ENCODE data around the gene HNRNPC. TPM values are rescaled to one million over a fixed set of nuclear protein-coding genes. Genes with fewer than 3 reads are reported as not detected.

Gene HNRNPC
- total and polyA plus RNA-seq, 2 donors (not counting 1 experiment from before 2014, with no cell fraction given), result 543 to 885 TPM

- H3K27ac ChIP-seq (ENCODE audit: insufficient read depth, low read length), result no peak overlapping the region
Observed at GRCh38 chr14:21205026-21205677, 64.1 kb downstream of the HNRNPC start.

DNA sequence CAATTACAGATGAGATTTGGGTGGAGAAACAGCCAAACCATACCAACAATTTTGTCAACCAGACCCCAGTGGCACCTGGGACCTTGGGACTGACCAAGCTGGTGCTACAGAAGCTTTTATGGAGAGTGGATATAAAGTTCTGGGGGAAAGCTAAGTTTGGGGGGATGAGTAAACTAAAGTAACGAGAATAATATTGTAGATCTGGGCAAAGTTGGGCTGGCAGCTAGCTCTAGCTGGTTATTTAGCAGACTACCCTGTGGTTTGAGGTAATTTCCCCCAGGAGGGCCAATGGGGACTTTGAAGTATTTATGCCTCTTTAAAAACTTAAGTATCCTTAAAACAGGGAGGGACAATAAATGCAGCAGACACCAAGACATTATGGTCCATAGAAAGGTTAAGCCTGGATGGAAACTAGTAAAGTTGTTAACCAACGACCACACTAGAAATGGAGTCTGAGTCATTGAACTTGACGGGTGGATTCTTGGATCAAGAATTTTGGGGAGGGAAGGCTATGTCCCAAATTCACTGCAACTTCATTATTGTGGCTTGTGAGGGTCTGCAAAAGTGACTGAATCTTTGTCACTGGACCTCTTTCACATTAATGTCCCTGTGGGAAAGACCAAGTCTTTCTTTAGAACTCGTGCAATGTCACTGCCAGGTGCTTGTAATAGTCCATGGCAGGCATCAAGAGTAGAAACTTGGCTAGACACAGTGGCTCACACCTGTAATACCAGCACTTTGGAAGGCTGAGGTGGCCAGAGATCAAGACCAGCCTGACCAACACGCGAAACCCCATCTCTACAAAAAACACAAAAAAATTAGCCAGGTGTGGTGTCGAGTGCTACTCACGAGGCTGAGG lies 64.8 kb downstream of the HNRNPC start:
- Histone ChIP-seq H3K27me3 (ENCODE audit: control insufficient read depth, insufficient read depth, low read length) (no peaks in the 10 kb centered on the region), H3K79me2 (ENCODE audit: control insufficient read depth, insufficient read depth, low read length) (no peaks in the 10 kb centered on the region), H3K4me2 (ENCODE audit: extremely low read depth, insufficient read depth, low read length) (no peak overlapping the region), H4K20me1 (ENCODE audit: control insufficient read depth, extremely low read depth, insufficient read depth, low read length) (no peaks in the 10 kb centered on the region), H3K36me3 (ENCODE audit: control insufficient read depth, insufficient read depth, low read length) (peaks cover 16% of the 10 kb centered on the region), H3K4me3 (replicated peaks in 1 of 4; ENCODE audit: control extremely low read depth in 1 of 4, insufficient read depth in 1 of 4, low read depth in 3 of 4, low read length in 4 of 4) (no peak overlapping the region), H3K4me1 (ENCODE audit: control insufficient read depth, extremely low read depth, insufficient read depth, low read length) (no peaks in the 10 kb centered on the region), H3K27ac (ENCODE audit: insufficient read depth, low read length) (no peak overlapping the region), H3K9me3 (ENCODE audit: control insufficient read depth, insufficient read depth, low read depth, low read length) (no peaks in the 10 kb centered on the region), H2AFZ (ENCODE audit: low read length) (no peak overlapping the region), H3K9ac (ENCODE audit: insufficient read depth, low read length) (no peak overlapping the region)
- no peak for DNase-seq (ENCODE audit: low read depth in 2 of 2)
- TF ChIP-seq CTCF (conservative IDR thresholded peaks at IDR 0.05 in 1 of 2, IDR thresholded peaks at IDR 0.05 in 1 of 2; ENCODE audit: low read depth in 1 of 2, low read length in 2 of 2) (no peak), EZH2 (IDR thresholded peaks at IDR 0.05; ENCODE audit: low read length, missing control alignments) (no peak)

More at GRCh38 chr14:21205026-21205677, 64.1 kb downstream of the HNRNPC start:
- no peaks in the 10 kb centered on the region for H3K79me2 ChIP-seq (ENCODE audit: control insufficient read depth, insufficient read depth, low read length)
- H3K4me2 ChIP-seq (ENCODE audit: extremely low read depth, insufficient read depth, low read length), result no peak overlapping the region
- no peaks in the 10 kb centered on the region for H4K20me1 ChIP-seq (ENCODE audit: control insufficient read depth, extremely low read depth, insufficient read depth, low read length)
- H3K9ac ChIP-seq (ENCODE audit: insufficient read depth, low read length), result no peak overlapping the region
- DNase-seq (ENCODE audit: low read depth in 2 of 2), result no peak
- TF ChIP-seq EZH2 (IDR thresholded peaks at IDR 0.05; ENCODE audit: low read length, missing control alignments) (no peak), CTCF (conservative IDR thresholded peaks at IDR 0.05 in 1 of 2, IDR thresholded peaks at IDR 0.05 in 1 of 2; ENCODE audit: low read depth in 1 of 2, low read length in 2 of 2) (no peak)
- no peaks in the 10 kb centered on the region for H3K4me1 ChIP-seq (ENCODE audit: control insufficient read depth, extremely low read depth, insufficient read depth, low read length)
- H3K36me3 ChIP-seq (ENCODE audit: control insufficient read depth, insufficient read depth, low read length), result peaks cover 16% of the 10 kb centered on the region
- no peak overlapping the region for H3K4me3 ChIP-seq (replicated peaks in 1 of 4; ENCODE audit: control extremely low read depth in 1 of 4, insufficient read depth in 1 of 4, low read depth in 3 of 4, low read length in 4 of 4)
- no peaks in the 10 kb centered on the region for H3K9me3 ChIP-seq (ENCODE audit: control insufficient read depth, insufficient read depth, low read depth, low read length)
- no peaks in the 10 kb centered on the region for H3K27me3 ChIP-seq (ENCODE audit: control insufficient read depth, insufficient read depth, low read length)
- no peak overlapping the region for H2AFZ ChIP-seq (ENCODE audit: low read length)

GRCh38 chr14:21203470-21204166 lies 65.6 kb downstream of the HNRNPC start:
- H4K20me1 ChIP-seq (ENCODE audit: control insufficient read depth, extremely low read depth, insufficient read depth, low read length), result no peaks in the 10 kb centered on the region
- H3K27ac ChIP-seq (ENCODE audit: insufficient read depth, low read length), result no peak overlapping the region
- peaks cover 11% of the 10 kb centered on the region for H3K36me3 ChIP-seq (ENCODE audit: control insufficient read depth, insufficient read depth, low read length)
- H3K27me3 ChIP-seq (ENCODE audit: control insufficient read depth, insufficient read depth, low read length), result no peaks in the 10 kb centered on the region
- no peaks in the 10 kb centered on the region for H3K4me1 ChIP-seq (ENCODE audit: control insufficient read depth, extremely low read depth, insufficient read depth, low read length)
- no peaks in the 10 kb centered on the region for H3K9me3 ChIP-seq (ENCODE audit: control insufficient read depth, insufficient read depth, low read depth, low read length)
- no peak overlapping the region for H3K9ac ChIP-seq (ENCODE audit: insufficient read depth, low read length)
- H3K79me2 ChIP-seq (ENCODE audit: control insufficient read depth, insufficient read depth, low read length), result no peaks in the 10 kb centered on the region
- no peak overlapping the region for H3K4me2 ChIP-seq (ENCODE audit: extremely low read depth, insufficient read depth, low read length)
- no peak overlapping the region for H3K4me3 ChIP-seq (replicated peaks in 1 of 4; ENCODE audit: control extremely low read depth in 1 of 4, insufficient read depth in 1 of 4, low read depth in 3 of 4, low read length in 4 of 4)
- TF ChIP-seq CTCF (conservative IDR thresholded peaks at IDR 0.05 in 1 of 2, IDR thresholded peaks at IDR 0.05 in 1 of 2; ENCODE audit: low read depth in 1 of 2, low read length in 2 of 2), result no peak
- TF ChIP-seq EZH2 (IDR thresholded peaks at IDR 0.05; ENCODE audit: low read length, missing control alignments), result no peak
- no peak for DNase-seq (ENCODE audit: low read depth in 2 of 2)
- no peak overlapping the region for H2AFZ ChIP-seq (ENCODE audit: low read length)

Data from fibroblast of lung (primary cell).